Memory B cell (primary cell): Measurements from ENCODE around the gene CMPK2.
"Not testable (repeated sequence)": the region's sequence is repeated elsewhere in the genome, so short reads cannot be mapped to it uniquely, and the experiment has no call there.

Experiments
- ATAC-seq: fragments of 150-1000 bp; cut with Tn5 transposase; 2 replicates; pipeline ENCODE4 v1.10.0; 2021; ENCODE audit warnings: low read depth, mild to moderate bottlenecking, moderate library complexity
- DNase-seq, 2 donors: peaks; one replicate each; pipeline ENCODE4 v3.0.0; 2022; ENCODE audit warnings: low spot score in 2 of 2
- H3K27ac Mint-ChIP-seq: one replicate; pipeline ENCODE4 v1.8.0; 2022; ENCODE audit warnings: mild to moderate bottlenecking, moderate library complexity, mixed read lengths
- H3K27me3 Mint-ChIP-seq: one replicate; pipeline ENCODE4 v1.8.0; 2022; ENCODE audit warnings: mixed read lengths
- H3K36me3 Mint-ChIP-seq: one replicate; pipeline ENCODE4 v1.8.0; 2022; ENCODE audit warnings: mild to moderate bottlenecking, mixed read lengths
- H3K4me1 Mint-ChIP-seq: one replicate; pipeline ENCODE4 v1.8.0; 2022; ENCODE audit warnings: mixed read lengths
- H3K4me3 Mint-ChIP-seq: one replicate; pipeline ENCODE4 v1.8.0; 2022; ENCODE audit warnings: mild to moderate bottlenecking, moderate library complexity, mixed read lengths
- H3K9me3 Mint-ChIP-seq: one replicate; pipeline ENCODE4 v1.8.0; 2022; ENCODE audit warnings: mixed read lengths

The CMPK2 gene, protein sequence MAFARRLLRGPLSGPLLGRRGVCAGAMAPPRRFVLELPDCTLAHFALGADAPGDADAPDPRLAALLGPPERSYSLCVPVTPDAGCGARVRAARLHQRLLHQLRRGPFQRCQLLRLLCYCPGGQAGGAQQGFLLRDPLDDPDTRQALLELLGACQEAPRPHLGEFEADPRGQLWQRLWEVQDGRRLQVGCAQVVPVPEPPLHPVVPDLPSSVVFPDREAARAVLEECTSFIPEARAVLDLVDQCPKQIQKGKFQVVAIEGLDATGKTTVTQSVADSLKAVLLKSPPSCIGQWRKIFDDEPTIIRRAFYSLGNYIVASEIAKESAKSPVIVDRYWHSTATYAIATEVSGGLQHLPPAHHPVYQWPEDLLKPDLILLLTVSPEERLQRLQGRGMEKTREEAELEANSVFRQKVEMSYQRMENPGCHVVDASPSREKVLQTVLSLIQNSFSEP

DNA sequence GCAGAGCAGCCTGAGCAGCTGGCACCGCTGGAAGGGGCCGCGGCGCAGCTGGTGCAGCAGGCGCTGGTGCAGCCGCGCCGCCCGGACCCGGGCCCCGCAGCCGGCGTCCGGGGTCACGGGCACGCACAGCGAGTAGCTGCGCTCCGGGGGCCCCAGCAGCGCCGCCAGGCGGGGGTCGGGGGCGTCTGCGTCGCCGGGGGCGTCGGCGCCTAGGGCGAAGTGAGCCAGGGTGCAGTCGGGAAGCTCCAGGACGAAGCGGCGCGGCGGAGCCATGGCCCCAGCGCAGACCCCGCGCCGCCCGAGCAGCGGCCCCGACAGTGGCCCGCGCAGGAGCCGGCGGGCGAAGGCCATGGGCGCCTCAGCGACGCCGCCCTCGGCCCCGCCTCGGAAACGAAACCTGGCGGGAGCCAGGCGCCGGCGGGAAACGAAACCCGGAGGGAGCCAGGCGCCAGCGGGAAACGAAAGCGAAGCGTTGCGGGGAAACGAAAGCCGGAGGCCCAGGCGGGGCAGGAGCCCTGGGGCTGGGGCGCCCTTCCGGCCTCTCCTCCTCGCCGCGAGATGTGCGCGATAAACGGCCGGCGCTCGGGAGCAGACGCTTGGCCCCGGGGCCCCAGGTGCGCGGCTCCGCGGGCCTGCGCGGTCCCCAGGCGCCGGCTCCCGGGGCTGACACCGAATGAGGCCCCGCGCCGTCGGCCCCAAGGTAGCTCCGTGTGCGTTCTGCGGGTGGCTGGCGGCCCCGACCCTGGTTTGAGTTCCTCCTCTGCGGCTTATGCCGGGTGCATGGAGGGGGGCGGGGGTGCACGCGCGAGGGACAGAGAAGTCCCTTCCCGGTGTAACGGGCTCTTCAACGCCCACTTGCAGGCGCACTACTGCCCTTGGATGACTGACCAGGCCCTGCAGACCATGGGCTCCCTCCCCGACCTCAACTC is at the start of gene CMPK2:
Gene CMPK2 (minus strand): TSS at position 562 of the 929 bp plus-strand sequence. CDS start 211 bp downstream, at position 351.
- Mint-ChIP-seq H3K27ac (peak within 1 kb of the TSS; percentile 72), H3K36me3 (peaks cover 15% of the 10 kb centered on the region), H3K27me3 (no peaks in the 10 kb centered on the region), H3K9me3 (peaks cover 3% of the 10 kb centered on the region), H3K4me3 (peak within 1 kb of the TSS; percentile 97), H3K4me1 (peaks cover 8% of the 10 kb centered on the region)
- peak; percentile 72 for ATAC-seq
- DNase-seq: peak; percentile 46 to 61

- Mint-ChIP-seq H3K36me3 (no peaks in the 10 kb centered on the region), H3K4me1 (peaks cover 7% of the 10 kb centered on the region), H3K27ac (no peak overlapping the region), H3K4me3 (no peak overlapping the region), H3K9me3 (no peaks in the 10 kb centered on the region), H3K27me3 (no peaks in the 10 kb centered on the region)
- ATAC-seq (no peak), DNase-seq (no peak)
These were observed 49.7 kb upstream of the CMPK2 start for GRCh38 chr2:6915399-6915798.

DNA sequence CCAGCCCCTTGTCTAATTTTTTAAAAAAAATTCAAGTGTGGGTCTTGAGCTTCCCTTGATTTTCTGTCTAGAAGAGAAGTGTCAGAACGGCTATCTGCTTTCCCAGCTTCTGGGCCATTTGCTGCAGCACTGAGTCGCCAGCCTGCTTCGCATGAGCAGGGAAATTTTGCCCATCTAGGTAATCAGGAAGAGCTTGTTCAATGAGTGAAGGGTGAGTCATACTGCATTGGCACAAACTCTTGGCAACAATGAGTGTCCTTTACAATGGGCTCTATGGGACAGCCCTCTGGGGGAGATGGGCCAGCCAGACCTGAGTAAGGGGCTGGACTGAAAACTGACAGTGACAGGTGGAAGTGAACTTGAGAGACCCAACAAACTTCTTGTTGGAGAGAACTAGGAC is 49.1 kb upstream of the CMPK2 start:
- no peak for DNase-seq
- ATAC-seq: no peak
- H3K4me3 Mint-ChIP-seq: no peak overlapping the region

GRCh38 chr2:6913415-6914157 is 47.9 kb upstream of the CMPK2 start:
- H3K4me1 Mint-ChIP-seq: peaks cover 20% of the 10 kb centered on the region

More for the DNA sequence above, 49.1 kb upstream of the CMPK2 start:
- peaks cover 11% of the 10 kb centered on the region for H3K4me1 Mint-ChIP-seq
- H3K27ac Mint-ChIP-seq: no peak overlapping the region
- H3K9me3 Mint-ChIP-seq: no peaks in the 10 kb centered on the region
- no peaks in the 10 kb centered on the region for H3K36me3 Mint-ChIP-seq
- H3K27me3 Mint-ChIP-seq: no peaks in the 10 kb centered on the region

GRCh38 chr2:6911721-6912120 is 46.0 kb upstream of the CMPK2 start:
- H3K4me3 Mint-ChIP-seq: no peak overlapping the region
- H3K36me3 Mint-ChIP-seq: no peaks in the 10 kb centered on the region
- H3K27ac Mint-ChIP-seq: no peak overlapping the region
- H3K4me1 Mint-ChIP-seq: peaks cover 20% of the 10 kb centered on the region
- ATAC-seq (no peak), DNase-seq (no peak)
- H3K9me3 Mint-ChIP-seq: no peaks in the 10 kb centered on the region
- no peaks in the 10 kb centered on the region for H3K27me3 Mint-ChIP-seq

More at GRCh38 chr2:6913415-6914157, 47.9 kb upstream of the CMPK2 start:
- DNase-seq (no peak), ATAC-seq (no peak)
- no peak overlapping the region for H3K27ac Mint-ChIP-seq
- H3K27me3 Mint-ChIP-seq: no peaks in the 10 kb centered on the region
- no peaks in the 10 kb centered on the region for H3K9me3 Mint-ChIP-seq
- H3K4me3 Mint-ChIP-seq: no peak overlapping the region
- no peaks in the 10 kb centered on the region for H3K36me3 Mint-ChIP-seq

- no peaks in the 10 kb centered on the region for H3K9me3 Mint-ChIP-seq
- H3K4me3 Mint-ChIP-seq: peak overlapping the region; percentile 33
- H3K27me3 Mint-ChIP-seq: no peaks in the 10 kb centered on the region
- ATAC-seq (peak; percentile 94), DNase-seq (no peak)
- peak overlapping the region; percentile 21 for H3K27ac Mint-ChIP-seq
- H3K36me3 Mint-ChIP-seq: no peaks in the 10 kb centered on the region
- peaks cover 20% of the 10 kb centered on the region for H3K4me1 Mint-ChIP-seq
These were observed 44.0 kb upstream of the CMPK2 start for GRCh38 chr2:6909431-6910385.

- Mint-ChIP-seq H3K27me3 (no peaks in the 10 kb centered on the region), H3K9me3 (no peaks in the 10 kb centered on the region), H3K27ac (no peak overlapping the region), H3K4me3 (no peak overlapping the region), H3K36me3 (peaks cover 2% of the 10 kb centered on the region), H3K4me1 (peaks cover 20% of the 10 kb centered on the region)
- ATAC-seq: no peak
- no peak for DNase-seq
These were observed 42.6 kb upstream of the CMPK2 start for GRCh38 chr2:6908291-6908690.

DNA sequence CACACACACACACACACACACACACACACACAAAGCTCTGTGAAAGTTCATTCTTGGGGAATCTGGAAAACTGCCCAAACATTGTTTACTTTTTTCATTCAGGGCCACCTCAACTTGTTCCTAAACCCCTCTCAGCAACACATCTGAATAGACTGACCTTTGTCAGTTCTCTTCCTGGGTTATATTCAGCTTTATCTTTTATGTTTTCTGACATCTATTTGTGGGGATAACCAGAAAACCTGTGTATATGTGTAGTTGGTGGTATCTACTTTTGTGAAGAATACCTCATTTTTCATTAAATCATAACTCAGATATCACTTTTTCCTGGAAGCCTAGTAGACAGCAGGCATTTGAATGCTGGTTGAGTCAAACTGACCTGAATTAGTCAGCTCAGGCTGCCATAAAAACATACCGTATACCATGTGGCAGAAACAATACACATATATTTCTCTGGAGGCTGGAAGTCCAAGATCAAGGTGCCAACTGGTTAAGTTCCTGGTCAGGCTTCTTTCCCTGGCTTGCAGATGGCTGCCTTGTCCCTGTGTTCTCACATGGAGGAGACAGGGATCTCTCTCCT is 40.5 kb upstream of the CMPK2 start:
- Mint-ChIP-seq H3K9me3 (peaks cover 5% of the 10 kb centered on the region), H3K4me1 (peaks cover 18% of the 10 kb centered on the region), H3K4me3 (no peak overlapping the region), H3K36me3 (peaks cover 5% of the 10 kb centered on the region), H3K27me3 (no peaks in the 10 kb centered on the region), H3K27ac (no peak overlapping the region)
- ATAC-seq: no peak
- DNase-seq: no peak

DNA sequence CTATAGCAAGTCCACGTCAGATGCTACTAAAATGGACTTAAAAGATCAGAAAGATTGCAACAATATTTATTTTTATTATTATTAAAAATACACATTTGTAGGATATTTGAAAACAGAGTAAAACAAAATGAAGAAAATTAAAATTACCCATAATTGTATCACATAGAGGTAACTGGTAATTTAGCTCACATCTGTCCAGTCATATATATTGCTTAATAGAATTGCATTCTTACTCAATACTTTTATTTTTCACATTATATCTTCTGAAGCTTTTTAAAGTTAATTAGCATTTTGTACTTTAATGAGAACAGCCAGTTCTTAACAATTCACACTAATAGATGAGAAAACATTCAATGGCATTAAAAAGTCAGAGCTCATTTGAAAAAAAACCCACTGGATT is 40.0 kb upstream of the CMPK2 start:
- no peak for ATAC-seq
- peaks cover 5% of the 10 kb centered on the region for H3K36me3 Mint-ChIP-seq
- peaks cover 15% of the 10 kb centered on the region for H3K4me1 Mint-ChIP-seq

DNA sequence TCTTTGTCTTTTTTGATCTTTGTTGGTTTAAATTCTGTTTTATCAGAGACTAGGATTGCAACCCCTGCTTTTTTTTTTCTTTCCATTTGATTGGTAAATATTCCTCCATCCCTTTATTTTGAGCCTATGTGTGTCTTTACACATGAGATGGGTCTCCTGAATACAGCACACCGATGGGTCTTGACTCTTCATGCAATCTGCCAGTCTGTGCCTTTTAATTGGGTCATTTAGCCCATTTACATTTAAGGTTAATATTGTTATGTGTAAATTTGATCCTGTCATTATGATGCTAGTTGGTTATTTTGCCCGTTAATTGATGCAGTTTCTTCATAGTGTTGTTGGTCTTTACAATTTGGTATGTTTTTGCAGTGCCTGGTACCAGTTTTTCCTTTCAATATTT is 36.9 kb upstream of the CMPK2 start:
- H3K36me3 Mint-ChIP-seq, H3K27me3 Mint-ChIP-seq, H3K9me3 Mint-ChIP-seq, ATAC-seq, H3K27ac Mint-ChIP-seq, DNase-seq, H3K4me1 Mint-ChIP-seq, H3K4me3 Mint-ChIP-seq: not testable (repeated sequence)

More for the DNA sequence above, 40.0 kb upstream of the CMPK2 start:
- DNase-seq: no peak
- Mint-ChIP-seq H3K27ac (no peak overlapping the region), H3K9me3 (peaks cover 5% of the 10 kb centered on the region), H3K4me3 (no peak overlapping the region), H3K27me3 (no peaks in the 10 kb centered on the region)

DNA sequence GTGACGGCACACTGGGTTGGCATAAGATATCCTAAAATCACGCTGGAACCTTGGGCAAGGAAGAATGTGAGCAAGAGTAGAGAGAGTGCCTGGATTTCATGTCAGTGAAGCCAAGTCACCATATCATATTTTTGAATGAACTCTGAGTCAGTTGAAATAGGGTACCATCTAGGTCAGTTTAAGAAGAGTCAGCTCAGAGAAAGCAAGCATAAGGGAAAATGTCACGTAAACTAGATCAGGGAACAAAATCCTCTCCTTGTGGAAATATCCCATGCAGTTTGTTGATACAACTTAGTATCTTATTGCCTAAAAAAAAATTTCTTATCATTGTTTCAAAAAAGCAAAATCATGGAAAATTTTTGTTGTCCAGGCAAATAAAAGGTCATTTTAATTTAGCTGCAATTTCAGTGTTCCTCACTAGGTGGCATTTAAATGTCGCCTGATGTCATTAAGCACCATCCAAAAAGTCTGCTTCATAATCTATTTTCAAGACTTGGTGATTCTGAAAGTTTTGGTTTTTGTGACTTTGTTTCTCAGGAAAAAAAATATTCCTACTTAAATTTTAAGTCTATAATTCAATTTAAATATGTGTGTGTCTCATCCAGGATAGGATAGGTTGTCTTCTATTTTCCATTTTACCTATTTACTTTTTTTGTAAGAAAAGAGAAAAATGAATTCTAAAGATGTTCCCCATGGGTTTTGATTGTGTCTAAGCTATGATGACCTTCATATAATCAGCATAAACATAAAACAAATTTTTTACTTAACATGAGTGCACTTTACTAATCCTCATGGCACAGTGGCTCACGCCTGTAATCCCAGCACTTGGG is 31.4 kb upstream of the CMPK2 start:
- Mint-ChIP-seq H3K9me3 (peaks cover 2% of the 10 kb centered on the region), H3K27me3 (no peaks in the 10 kb centered on the region), H3K4me3 (no peak overlapping the region), H3K4me1 (peaks cover 3% of the 10 kb centered on the region), H3K36me3 (peaks cover 2% of the 10 kb centered on the region), H3K27ac (no peak overlapping the region)
- ATAC-seq: no peak
- no peak for DNase-seq

DNA sequence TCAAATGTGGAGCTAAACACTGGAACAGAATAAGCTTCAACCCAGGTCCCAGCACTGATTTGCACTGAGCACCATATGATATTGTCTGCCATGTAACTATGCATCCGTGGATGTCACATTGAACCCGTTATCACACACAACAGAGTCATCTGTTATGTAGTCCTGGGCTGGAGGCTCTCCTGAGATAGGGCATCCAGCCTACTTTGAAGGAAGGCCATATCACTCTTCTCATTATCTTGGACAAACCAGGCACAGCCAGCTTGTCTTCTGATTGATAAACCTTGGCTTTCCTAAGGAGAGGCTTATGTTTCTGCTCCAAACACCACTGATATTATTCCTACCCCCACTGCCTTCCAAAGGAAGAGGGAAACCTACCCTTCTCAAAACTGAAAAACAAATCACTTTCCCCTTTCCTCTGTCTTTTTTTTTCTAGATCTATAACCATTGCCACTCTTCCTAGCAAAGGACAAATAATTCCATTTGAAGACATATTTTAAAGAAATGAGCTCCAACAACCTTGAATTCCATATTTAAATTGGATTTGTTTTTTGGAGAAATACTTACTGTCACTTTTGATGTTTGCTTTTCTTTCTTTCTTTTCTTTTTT is 28.3 kb upstream of the CMPK2 start:
- Mint-ChIP-seq H3K9me3 (no peaks in the 10 kb centered on the region), H3K27me3 (no peaks in the 10 kb centered on the region), H3K36me3 (no peaks in the 10 kb centered on the region), H3K27ac (no peak overlapping the region), H3K4me1 (peaks cover 3% of the 10 kb centered on the region), H3K4me3 (no peak overlapping the region)
- ATAC-seq (no peak), DNase-seq (no peak)
